Measurements from ENCODE around the gene TUBE1. TPM values are rescaled to one million over a fixed set of nuclear protein-coding genes. Genes with fewer than 3 reads are reported as not detected.
A peak's percentile ranks its signal among the peaks of the same experiment; 100 is the strongest.
"Not testable (repeated sequence)": the region's sequence is repeated elsewhere in the genome, so short reads cannot be mapped to it uniquely, and the experiment has no call there.

Gene TUBE1
- total and polyA plus RNA-seq, 7 donors, result 7.6 to 65.2 (median 32.5) TPM

DNA sequence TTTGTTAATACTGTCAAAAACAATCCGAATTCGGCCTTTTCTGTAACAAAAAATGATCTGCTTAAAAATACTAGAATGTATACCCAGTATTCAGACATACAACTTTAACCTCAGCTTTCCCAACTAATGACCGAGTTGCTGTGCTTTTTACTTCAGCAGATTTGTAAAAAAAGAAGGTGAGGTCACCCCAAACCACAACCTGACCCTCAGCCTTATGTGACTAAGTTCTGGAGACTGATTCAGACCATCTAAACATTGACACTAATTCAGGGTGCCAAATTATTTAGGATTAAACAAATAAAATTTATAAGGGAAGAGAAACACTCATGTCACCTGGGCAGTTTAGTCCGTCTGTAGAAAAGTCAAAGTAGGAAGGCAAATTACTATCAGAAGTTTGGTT is 25.7 kb downstream of the TUBE1 start:
- WGBS, 2 donors, result 90 to 91% methylated on average over 4 of the region's 4 CpGs
- Histone ChIP-seq H3K4me1 (no peaks in the 10 kb centered on the region), H3K9me3 (no peaks in the 10 kb centered on the region), H3K4me3 (no peak overlapping the region), H3K36me3 (no peaks in the 10 kb centered on the region), H3K27me3 (no peaks in the 10 kb centered on the region), H3K27ac (no peak overlapping the region)
- no peak for DNase-seq
- intact Hi-C loops (cut with DNase I), result no loop called here
- no peak for TF ChIP-seq POLR2A (IDR thresholded peaks at IDR 0.05)
- no peak for TF ChIP-seq EP300 (IDR thresholded peaks at IDR 0.05)
- TF ChIP-seq POLR2AphosphoS5 (IDR thresholded peaks at IDR 0.05), result no peak
- TF ChIP-seq, protein P1, sequence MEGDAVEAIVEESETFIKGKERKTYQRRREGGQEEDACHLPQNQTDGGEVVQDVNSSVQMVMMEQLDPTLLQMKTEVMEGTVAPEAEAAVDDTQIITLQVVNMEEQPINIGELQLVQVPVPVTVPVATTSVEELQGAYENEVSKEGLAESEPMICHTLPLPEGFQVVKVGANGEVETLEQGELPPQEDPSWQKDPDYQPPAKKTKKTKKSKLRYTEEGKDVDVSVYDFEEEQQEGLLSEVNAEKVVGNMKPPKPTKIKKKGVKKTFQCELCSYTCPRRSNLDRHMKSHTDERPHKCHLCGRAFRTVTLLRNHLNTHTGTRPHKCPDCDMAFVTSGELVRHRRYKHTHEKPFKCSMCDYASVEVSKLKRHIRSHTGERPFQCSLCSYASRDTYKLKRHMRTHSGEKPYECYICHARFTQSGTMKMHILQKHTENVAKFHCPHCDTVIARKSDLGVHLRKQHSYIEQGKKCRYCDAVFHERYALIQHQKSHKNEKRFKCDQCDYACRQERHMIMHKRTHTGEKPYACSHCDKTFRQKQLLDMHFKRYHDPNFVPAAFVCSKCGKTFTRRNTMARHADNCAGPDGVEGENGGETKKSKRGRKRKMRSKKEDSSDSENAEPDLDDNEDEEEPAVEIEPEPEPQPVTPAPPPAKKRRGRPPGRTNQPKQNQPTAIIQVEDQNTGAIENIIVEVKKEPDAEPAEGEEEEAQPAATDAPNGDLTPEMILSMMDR (IDR thresholded peaks at IDR 0.05), result no peak

DNA sequence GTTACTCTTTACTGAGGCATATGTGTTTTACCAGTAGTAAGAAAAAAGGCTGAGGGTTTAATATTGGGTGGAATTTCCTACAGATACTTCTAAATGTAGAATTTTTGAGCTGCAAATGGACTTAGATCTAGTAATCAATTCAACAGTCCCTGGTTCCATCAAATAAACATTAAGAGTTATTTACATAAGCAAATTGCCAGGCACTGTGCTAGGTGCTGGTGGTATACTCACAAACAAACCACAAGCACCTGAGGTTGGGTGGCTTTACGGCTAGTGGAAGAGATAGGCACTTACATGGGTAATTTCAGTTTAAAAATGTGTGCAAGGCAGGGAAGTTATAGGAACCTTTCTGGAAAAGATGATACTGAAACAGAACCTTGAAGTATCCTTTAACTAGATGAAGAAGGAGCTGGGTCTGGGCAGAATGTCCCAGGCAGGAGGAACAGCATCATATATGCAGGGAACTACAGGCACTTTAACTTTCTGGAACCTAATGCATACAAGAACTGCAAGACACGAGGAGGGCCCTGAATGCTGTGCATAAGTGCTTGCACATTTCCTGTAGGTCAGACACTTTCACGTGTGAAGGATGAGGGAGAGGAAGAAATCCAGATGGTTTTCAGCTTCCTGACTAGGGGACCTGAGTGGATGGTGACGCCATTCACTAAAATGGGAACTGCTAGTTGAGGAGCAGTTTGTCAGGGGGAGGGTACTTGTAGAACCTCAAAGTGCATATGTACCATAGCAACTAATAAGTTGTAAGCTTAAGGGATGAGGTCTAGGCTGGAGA is 28.8 kb downstream of the TUBE1 start:
- Histone ChIP-seq H3K27me3 (no peaks in the 10 kb centered on the region), H3K4me1 (no peaks in the 10 kb centered on the region), H3K36me3 (no peaks in the 10 kb centered on the region), H3K27ac (no peak overlapping the region), H3K4me3 (no peak overlapping the region), H3K9me3 (no peaks in the 10 kb centered on the region)
- intact Hi-C loops (cut with DNase I), result no loop called here
- DNase-seq, result no peak
- 60 to 75% methylated on average over 4 of the region's 4 CpGs for WGBS, 2 donors
- TF ChIP-seq POLR2A (IDR thresholded peaks at IDR 0.05) (no peak), EP300 (IDR thresholded peaks at IDR 0.05) (no peak), POLR2AphosphoS5 (IDR thresholded peaks at IDR 0.05) (no peak)
- TF ChIP-seq, protein P1 (IDR thresholded peaks at IDR 0.05), result no peak

DNA sequence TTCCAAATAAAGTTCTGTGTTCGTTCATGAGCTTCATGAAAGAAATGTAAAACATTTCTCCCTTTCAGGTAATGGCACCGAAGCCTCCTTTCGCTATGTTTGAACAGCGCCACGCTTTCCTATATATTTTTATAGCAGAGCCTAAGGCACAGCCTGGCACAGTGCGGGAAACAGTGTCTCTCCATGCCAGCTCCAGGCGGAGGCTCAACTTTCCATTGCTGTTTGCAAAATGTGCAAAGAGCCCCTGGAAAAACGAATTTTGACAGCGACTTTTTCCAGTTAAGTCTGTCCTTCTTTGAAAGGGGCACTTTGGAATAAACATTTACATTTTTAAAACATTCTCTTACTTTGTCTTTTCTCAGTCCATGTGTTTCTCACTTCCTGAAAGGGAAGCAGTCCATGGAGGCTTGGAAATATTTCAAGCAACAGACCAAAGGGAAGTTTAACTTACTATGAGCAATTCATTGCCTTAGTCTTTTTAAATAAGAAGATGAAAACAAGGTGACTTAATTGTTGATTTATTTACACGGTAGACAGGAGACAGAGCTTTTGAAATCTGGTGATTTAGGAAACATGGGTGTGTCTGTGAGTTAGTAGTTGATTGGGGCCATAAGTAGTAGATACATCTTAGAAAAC is 32.6 kb downstream of the TUBE1 start:
- no peak overlapping the region for H3K4me3 ChIP-seq
- TF ChIP-seq POLR2AphosphoS5 (IDR thresholded peaks at IDR 0.05), result no peak
- no peak for TF ChIP-seq POLR2A (IDR thresholded peaks at IDR 0.05)
- no peak for TF ChIP-seq EP300 (IDR thresholded peaks at IDR 0.05)
- TF ChIP-seq, protein P1 (IDR thresholded peaks at IDR 0.05), result no peak
- H3K36me3 ChIP-seq, result no peaks in the 10 kb centered on the region
- intact Hi-C loops (cut with DNase I), result no loop called here
- 79 to 83% methylated on average over 10 of the region's 10 CpGs for WGBS, 2 donors
- H3K4me1 ChIP-seq, result no peaks in the 10 kb centered on the region
- H3K27me3 ChIP-seq, result no peaks in the 10 kb centered on the region
- H3K9me3 ChIP-seq, result no peaks in the 10 kb centered on the region
- H3K27ac ChIP-seq, result peak overlapping the region in 2 of 4 donors; percentile 14 to 27
- no peak for DNase-seq

DNA sequence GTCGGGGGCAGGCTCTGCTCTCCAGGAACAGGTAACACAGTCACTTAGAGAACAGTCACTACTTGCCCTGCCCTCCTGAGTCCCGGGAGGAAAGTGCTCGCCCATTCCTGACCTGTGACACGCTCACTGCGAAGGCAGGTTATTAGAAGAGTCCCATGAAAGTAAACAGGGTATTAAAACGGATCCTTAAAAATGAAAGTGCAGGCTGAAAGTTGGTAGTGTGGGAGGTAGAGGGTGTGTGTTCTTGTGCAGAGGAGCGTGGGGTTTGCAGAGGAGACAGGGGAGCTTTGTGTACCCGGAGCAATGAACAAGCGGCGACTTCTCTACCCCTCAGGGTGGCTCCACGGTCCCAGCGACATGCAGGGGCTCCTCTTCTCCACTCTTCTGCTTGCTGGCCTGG is 33.3 kb downstream of the TUBE1 start, which contains the start of gene CCN6:
TSS of gene CCN6 (plus strand) at position 104 of the 400 bp plus-strand sequence. CDS start at position 358, 254 bp downstream.
- Histone ChIP-seq H3K27ac (peak within 1 kb of the TSS in 2 of 4 donors; percentile 14 to 27), H3K9me3 (no peaks in the 10 kb centered on the region)
- 54 to 80% methylated on average over 12 of the region's 12 CpGs for WGBS, 2 donors

DNA sequence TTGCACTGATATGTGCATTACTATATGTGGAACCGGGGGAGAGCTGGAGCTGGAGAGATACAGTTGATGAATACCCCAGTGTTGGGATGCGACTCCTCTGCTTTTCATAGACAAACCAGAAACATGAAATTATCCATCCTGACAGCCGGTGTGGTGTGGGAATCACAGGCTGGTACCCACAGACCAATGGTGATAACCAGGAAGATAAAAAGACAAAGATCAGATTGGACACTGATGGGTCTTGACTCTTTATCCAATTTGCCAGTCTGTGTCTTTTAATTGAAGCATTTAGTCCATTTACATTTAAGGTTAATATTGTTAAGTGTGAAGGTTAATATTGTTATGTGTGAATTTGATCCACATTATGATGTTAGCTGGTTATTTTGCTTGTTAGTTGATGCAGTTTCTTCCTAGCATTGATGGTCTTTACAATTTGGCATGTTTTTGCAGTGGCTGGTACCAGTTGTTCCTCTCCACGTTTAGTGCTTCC is 36.0 kb downstream of the TUBE1 start:
- H3K4me3 ChIP-seq; H3K4me1 ChIP-seq; H3K36me3 ChIP-seq; intact Hi-C loops (cut with DNase I); H3K27me3 ChIP-seq; DNase-seq; H3K27ac ChIP-seq; H3K9me3 ChIP-seq: not testable (repeated sequence)
- 85 to 87% methylated on average over 4 of the region's 4 CpGs for WGBS, 2 donors

More for the DNA sequence above, 33.3 kb downstream of the TUBE1 start, which contains the start of gene CCN6:
- Histone ChIP-seq H3K4me1 (no peaks in the 10 kb centered on the region), H3K36me3 (no peaks in the 10 kb centered on the region), H3K4me3 (no peak within 1 kb of the TSS), H3K27me3 (no peaks in the 10 kb centered on the region)
- no peak for TF ChIP-seq POLR2A (IDR thresholded peaks at IDR 0.05)
- TF ChIP-seq, protein P1 (IDR thresholded peaks at IDR 0.05), result no peak
- TF ChIP-seq POLR2AphosphoS5 (IDR thresholded peaks at IDR 0.05), result no peak
- no peak for TF ChIP-seq EP300 (IDR thresholded peaks at IDR 0.05)
- intact Hi-C loops (cut with DNase I), result no loop called here
- DNase-seq, result no peak
